PC-3 (cell line): ENCODE data around the gene NDUFS5.

Experiments used
- EZH2phosphoT487 ChIP-seq: fragments of 300-600 bp; sonication (generic); IDR thresholded peaks from 2 replicates; pipeline ENCODE4 v1.6.1; 2018; ENCODE audit warnings: mild to moderate bottlenecking, antibody characterized with exemption, low read length, borderline replicate concordance
- TF ChIP-seq, protein P1 (sequence below): fragments of 300-600 bp; sonication (generic); conservative IDR thresholded peaks from 2 replicates; pipeline ENCODE4 v1.5.1; 2017; ENCODE audit warnings: antibody characterized with exemption, low read depth, mild to moderate bottlenecking, low read length

DNA sequence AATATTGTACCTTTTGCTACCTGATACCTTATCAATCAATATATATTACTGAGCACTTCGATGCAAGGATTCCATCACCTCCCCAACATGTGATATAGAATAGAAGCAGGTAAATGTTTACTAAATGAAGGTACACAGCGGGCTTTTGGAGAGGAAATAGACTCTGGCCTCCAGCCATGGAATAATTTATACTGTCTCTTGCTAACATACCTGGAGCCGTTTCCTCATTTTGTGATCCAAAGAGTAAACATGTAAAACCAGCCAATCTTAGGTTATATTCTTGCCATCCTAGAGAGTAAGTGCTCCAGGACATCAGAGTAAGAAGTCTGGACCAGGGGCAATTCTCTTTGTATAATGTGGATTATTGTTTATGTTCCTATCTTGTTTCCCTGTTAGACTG is 39.4 kb downstream of the NDUFS5 start:
- TF ChIP-seq, protein P1, sequence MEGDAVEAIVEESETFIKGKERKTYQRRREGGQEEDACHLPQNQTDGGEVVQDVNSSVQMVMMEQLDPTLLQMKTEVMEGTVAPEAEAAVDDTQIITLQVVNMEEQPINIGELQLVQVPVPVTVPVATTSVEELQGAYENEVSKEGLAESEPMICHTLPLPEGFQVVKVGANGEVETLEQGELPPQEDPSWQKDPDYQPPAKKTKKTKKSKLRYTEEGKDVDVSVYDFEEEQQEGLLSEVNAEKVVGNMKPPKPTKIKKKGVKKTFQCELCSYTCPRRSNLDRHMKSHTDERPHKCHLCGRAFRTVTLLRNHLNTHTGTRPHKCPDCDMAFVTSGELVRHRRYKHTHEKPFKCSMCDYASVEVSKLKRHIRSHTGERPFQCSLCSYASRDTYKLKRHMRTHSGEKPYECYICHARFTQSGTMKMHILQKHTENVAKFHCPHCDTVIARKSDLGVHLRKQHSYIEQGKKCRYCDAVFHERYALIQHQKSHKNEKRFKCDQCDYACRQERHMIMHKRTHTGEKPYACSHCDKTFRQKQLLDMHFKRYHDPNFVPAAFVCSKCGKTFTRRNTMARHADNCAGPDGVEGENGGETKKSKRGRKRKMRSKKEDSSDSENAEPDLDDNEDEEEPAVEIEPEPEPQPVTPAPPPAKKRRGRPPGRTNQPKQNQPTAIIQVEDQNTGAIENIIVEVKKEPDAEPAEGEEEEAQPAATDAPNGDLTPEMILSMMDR = no peak
- TF ChIP-seq EZH2phosphoT487 = no peak
